Thoracic aorta (tissue), 2 donors: ENCODE measurements around the gene SRSF1. TPM values are rescaled to one million over a fixed set of nuclear protein-coding genes. Genes with fewer than 3 reads are reported as not detected.

Source experiments
- ATAC-seq: fragments of 150-250 bp; one replicate; pipeline ENCODE4 v1.8.0; 2017; ENCODE audit warnings: low read depth; ENCODE audit not compliant: insufficient number of reproducible peaks, low FRiP score
- DNase-seq: peaks from one replicate; pipeline ENCODE4 v3.0.0-alpha.2; 2020; ENCODE audit warnings: low spot score
- H3K27ac ChIP-seq, 2 donors: fragments of 200-600 bp; sonication (generic); 1 replicate in 1 of 2; 2 replicates in 1 of 2; pipeline ENCODE4 v1.5.1; 2016; ENCODE audit warnings: mild to moderate bottlenecking in 2 of 2, moderate library complexity in 2 of 2
- H3K27me3 ChIP-seq: fragments of 200-600 bp; sonication (generic); replicated peaks from 2 replicates; pipeline ENCODE4 v1.6.0; 2016; ENCODE audit warnings: mild to moderate bottlenecking; ENCODE audit not compliant: insufficient read depth
- H3K36me3 ChIP-seq: fragments of 200-600 bp; sonication (generic); one replicate; pipeline ENCODE4 v1.5.1; 2016
- H3K4me1 ChIP-seq, 2 donors: fragments of 200-600 bp; sonication (generic); 1 replicate in 1 of 2; 2 replicates in 1 of 2; pipeline versions ENCODE4 v1.5.1 to v1.6.0; 2016; ENCODE audit warnings: low read depth in 2 of 2, mild to moderate bottlenecking in 1 of 2; ENCODE audit not compliant: control insufficient read depth in 1 of 2
- H3K4me3 ChIP-seq: fragments of 200-600 bp; sonication (generic); 2 replicates; pipeline ENCODE4 v1.5.1; 2016; ENCODE audit warnings: mild to moderate bottlenecking
- H3K9me3 ChIP-seq: fragments of 200-600 bp; sonication (generic); 2 replicates; pipeline ENCODE4 v1.5.1; 2016
- CTCF ChIP-seq: fragments of 200-600 bp; sonication (generic); IDR thresholded peaks from one replicate; pipeline ENCODE4 v1.5.1; 2019; ENCODE audit warnings: antibody characterized with exemption
- total RNA-seq, 2 donors: library from RNA; depleted of rRNA; stranded (reverse); fragments of >200 nt; gene quantifications; one replicate each; pipeline versions ENCODE4 v1.1.0 to v1.2.3, GENCODE V29; 2016

The SRSF1 gene
- total RNA-seq, 2 donors from 2014 or later, result 132 to 220 TPM

DNA sequence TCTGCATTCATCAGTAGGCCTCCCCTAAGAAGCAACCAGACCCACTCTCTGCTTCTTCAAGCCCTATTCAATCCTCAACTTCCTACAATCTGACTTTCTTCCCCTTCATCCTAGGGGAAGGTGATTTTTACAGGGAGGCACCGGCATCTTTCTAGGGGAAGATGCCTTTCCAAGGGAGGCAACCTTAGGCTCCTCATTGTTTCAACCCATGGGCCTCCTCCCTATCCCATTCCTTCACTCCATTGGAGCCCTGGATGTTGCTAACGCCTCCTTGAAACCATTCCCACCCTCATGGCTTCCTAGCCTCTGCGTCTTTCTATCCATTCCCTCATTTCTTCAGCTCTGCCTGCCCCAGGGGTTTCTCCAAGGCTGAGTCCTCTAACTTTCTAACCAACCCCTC, 49.2 kb downstream of the SRSF1 start:
- TF ChIP-seq CTCF, result no peak
- no peak for DNase-seq
- no peak overlapping the region for H3K27ac ChIP-seq

GRCh38 chr17:57957120-57957850, 49.8 kb downstream of the SRSF1 start:
- no peak overlapping the region for H3K4me3 ChIP-seq
- H3K9me3 ChIP-seq, result no peaks in the 10 kb centered on the region
- no peak overlapping the region for H3K27ac ChIP-seq
- no peaks in the 10 kb centered on the region for H3K27me3 ChIP-seq
- no peak for ATAC-seq
- TF ChIP-seq CTCF, result no peak
- peaks cover 0 to 30% of the 10 kb centered on the region in 2 donors for H3K4me1 ChIP-seq
- H3K36me3 ChIP-seq, result no peaks in the 10 kb centered on the region
- DNase-seq, result no peak

More for the DNA sequence above, 49.2 kb downstream of the SRSF1 start:
- H3K4me1 ChIP-seq, result peaks cover 0 to 24% of the 10 kb centered on the region in 2 donors
- H3K4me3 ChIP-seq, result no peak overlapping the region
- no peak for ATAC-seq
- H3K27me3 ChIP-seq, result no peaks in the 10 kb centered on the region
- H3K9me3 ChIP-seq, result no peaks in the 10 kb centered on the region
- no peaks in the 10 kb centered on the region for H3K36me3 ChIP-seq

DNA sequence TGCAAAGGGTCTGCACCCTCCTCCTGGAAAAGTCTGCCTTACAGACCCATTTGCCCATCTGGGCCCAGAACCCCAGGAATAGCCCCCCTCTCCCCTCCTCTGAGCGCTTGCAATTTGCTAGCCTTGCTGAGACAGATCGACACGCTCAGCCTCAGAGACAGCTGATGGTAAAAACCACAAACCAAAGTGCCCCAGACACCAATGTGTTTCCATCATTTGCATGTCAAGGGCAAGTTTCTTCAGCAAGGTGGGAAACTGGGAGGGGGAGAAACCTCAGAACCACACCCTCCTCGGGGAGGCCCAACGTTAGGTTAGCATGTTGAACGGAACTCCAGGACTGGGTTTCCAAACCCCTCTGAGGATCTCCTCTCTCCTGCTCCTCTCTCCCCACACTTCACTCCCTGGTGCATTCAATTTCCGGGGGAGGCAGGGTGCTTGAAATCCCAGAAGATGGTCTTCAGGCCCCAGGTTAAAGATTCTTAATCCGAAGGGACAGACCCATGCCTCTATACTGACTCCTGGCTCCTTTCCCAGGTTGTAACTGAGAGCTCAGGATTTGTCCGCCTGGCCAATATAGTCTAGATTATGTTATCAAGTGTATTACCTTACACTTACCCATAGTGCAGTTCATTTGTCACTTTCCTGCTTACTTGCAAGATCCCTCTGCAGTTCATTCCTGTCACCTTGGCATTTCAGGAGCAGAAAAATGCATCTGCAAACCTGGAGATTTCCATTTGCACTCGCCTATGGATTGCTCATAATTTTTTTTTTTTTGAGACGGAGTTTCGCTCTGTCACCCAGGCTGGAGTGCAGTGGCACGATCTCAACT, 50.5 kb downstream of the SRSF1 start:
- no peak for TF ChIP-seq CTCF
- Histone ChIP-seq H3K4me1 (peaks cover 0 to 37% of the 10 kb centered on the region in 2 donors), H3K27me3 (no peaks in the 10 kb centered on the region), H3K9me3 (no peaks in the 10 kb centered on the region), H3K27ac (no peak overlapping the region), H3K36me3 (no peaks in the 10 kb centered on the region), H3K4me3 (peak overlapping the region; percentile 82)
- no peak for DNase-seq
- no peak for ATAC-seq

- peak within 1 kb of the TSS; percentile 95 to 96 for H3K27ac ChIP-seq
- no peaks in the 10 kb centered on the region for H3K27me3 ChIP-seq
- H3K9me3 ChIP-seq, result no peaks in the 10 kb centered on the region
- peak; percentile 52 for ATAC-seq
- peak within 1 kb of the TSS; percentile 89 for H3K4me3 ChIP-seq
- H3K4me1 ChIP-seq, result peaks cover 9 to 48% of the 10 kb centered on the region in 2 donors
- no peaks in the 10 kb centered on the region for H3K36me3 ChIP-seq
- DNase-seq, result no peak
- peak; percentile 30 for TF ChIP-seq CTCF
Observed at GRCh38 chr17:57955183-57955931, 51.7 kb downstream of the SRSF1 start, which contains the start of gene CUEDC1. Gene CUEDC1 (minus strand): TSS chr17:57955412. CDS start chr17:57885564, 69,848 bp downstream.
